ENCODE measurements around the gene INCENP.

The INCENP gene

GRCh38 chr11:62141111-62142042 lies 17.6 kb downstream of the INCENP start:
- no peak for DNase-seq (ENCODE audit: low read depth)

GRCh38 chr11:62142043-62142375 lies 18.2 kb downstream of the INCENP start:
- DNase-seq (ENCODE audit: low read depth) = no peak

- no peak for DNase-seq (ENCODE audit: low read depth)
Measured at GRCh38 chr11:62142921-62143320, 19.1 kb downstream of the INCENP start.

DNA sequence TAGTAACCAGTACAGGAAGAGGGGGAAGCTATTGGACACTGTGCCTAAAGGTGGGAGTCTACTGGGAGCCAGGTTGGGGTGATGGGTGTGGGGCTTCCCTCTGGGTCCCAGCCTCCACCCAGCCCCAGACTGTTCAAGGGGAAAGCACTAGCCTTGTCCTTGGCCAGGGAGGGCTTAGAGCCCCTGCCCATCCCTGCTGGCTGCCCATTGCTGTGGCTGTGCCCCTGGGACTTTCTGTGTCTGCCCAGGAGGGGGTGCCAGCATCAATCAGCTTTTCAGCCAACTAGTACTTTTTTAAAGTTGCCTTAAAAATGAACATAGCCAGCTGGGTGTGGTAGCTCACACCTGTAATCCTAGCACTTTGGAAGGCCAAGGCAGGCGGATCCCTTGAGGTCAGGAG lies 19.9 kb downstream of the INCENP start:
- no peak for DNase-seq (ENCODE audit: low read depth)

- no peak for DNase-seq (ENCODE audit: low read depth)
Measured at GRCh38 chr11:62144641-62145255, 20.9 kb downstream of the INCENP start.

GRCh38 chr11:62145261-62145871 lies 21.6 kb downstream of the INCENP start:
- no peak for DNase-seq (ENCODE audit: low read depth)

GRCh38 chr11:62146476-62147200 lies 22.8 kb downstream of the INCENP start:
- no peak for DNase-seq (ENCODE audit: low read depth)

- DNase-seq (ENCODE audit: low read depth) = no peak
Measured at GRCh38 chr11:62147545-62147944, 23.7 kb downstream of the INCENP start.

- no peak for DNase-seq (ENCODE audit: low read depth)
Measured at GRCh38 chr11:62148271-62148980, 24.6 kb downstream of the INCENP start.

DNA sequence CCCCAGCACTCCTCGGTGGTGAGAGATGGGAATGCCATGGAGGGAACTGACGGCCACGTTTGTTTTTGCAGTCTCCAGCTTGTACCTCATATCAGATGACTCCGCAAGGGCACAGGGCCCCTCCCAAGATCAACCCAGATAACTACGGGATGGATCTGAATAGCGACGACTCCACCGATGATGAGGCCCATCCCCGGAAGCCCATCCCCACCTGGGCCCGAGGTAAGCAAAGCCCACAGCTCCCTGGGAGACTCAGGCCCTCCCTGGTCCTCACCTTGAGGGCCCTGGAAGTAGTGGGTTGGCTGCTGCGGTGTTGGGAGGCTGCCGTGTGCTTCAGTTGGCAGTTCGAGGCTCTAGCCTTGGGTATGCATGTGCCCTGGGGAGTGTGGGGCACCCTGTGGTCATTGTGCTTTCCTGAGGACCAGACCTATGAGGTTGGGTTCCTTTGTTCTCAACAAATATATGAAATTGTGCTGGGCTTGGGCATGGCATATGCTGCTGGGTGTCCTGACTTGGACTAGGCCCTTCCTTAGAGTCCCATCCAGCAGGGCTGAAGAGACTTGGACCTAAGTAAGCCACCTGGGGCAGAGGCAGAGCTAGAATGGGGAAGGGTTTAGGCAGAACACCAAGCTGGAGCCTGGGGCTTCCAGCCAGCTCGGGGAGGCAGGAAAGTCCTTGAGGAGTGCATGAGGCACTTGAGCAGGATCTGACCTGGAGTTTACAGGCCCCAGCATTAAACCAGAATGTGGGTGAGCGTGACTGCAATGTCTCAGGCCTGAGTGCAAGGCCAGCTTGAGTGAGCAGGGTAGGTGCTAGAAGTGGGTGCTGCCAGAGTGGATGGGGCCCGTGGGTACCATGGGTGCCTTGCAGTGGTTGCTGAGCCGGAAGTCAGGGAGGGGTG lies 26.4 kb downstream of the INCENP start:
- DNase-seq (ENCODE audit: low read depth) = no peak

- no peak for DNase-seq (ENCODE audit: low read depth)
Measured at GRCh38 chr11:62150887-62151736, 27.3 kb downstream of the INCENP start.

- DNase-seq (ENCODE audit: low read depth) = no peak
Measured at GRCh38 chr11:62151737-62152102, 27.9 kb downstream of the INCENP start.

DNA sequence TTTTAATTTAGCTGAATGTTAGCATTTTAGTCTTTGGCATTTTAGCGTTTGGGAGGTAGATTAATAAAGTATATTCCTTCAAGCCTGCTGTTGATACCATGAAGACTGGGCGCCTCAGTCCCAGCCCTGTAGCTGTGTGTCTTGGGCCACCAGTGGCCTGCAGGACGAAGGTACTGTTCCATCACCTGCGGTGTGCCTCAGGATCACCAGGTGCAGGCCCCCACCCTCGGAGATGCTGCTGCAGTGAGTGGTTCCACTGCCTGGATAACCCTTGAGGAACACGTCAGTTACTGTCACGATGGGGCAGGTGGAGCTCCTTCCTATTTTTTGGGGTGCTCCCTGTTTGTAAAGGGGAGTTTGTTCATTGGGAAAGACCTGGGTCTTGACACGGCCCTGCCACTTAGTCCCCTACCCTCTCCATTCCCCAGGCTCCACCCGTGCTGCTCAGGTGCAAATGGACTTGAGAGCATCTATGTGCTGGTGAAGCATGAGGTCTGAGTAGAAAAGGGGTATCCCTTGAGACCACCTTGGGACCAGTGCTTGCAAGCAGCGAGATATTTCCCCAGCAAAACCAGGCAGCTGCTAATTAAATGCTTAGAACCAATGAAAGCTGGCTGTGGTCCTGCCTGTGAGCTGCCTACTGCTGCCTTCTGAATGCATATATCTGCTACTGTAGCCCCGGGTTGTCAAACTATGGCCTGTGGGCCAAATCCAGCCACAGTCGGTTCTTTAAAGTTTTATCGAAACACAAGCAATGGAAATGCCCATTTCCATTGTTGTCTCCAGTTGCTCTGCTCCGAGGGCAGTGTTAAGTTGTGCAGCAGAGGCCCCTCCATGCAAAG lies 28.7 kb downstream of the INCENP start:
- DNase-seq (ENCODE audit: low read depth) = no peak

DNA sequence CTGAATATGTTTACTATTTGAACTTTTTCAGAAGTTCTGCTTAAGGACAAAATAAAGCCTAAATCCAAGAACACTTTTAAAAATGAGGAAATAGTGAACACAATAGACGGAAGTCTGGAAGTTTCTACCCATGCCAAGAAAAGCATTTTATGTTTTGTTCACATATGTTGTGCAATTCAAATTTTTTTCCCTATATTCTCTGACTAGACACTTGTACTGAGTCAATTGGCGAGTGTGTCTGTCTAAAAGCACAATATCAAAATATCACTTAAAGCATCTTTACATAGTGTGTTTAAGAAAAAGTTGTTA lies 29.2 kb downstream of the INCENP start:
- no peak for DNase-seq (ENCODE audit: low read depth)

DNA sequence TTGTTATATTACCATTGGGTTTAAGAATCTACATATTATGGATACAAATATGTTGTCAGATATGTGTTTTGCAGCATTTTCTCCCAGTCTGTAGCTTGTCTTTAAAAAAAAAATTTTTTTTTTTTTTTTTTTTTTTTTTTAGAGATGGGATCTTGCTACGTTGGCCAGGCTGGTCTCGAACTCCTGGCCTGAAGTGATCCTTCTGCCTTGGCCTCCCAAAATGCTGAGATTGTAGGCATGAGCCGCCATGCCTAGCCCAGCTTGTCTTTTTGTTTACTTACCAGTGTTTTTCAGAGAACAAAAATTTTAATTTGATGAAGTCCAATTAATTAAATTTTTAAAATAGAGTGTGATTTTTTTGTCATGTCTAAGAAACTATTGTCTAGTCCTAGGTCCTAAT lies 29.8 kb downstream of the INCENP start:
- DNase-seq (ENCODE audit: low read depth) = no peak

GRCh38 chr11:62157603-62158002 lies 33.8 kb downstream of the INCENP start:
- no peak for DNase-seq (ENCODE audit: low read depth)

DNA sequence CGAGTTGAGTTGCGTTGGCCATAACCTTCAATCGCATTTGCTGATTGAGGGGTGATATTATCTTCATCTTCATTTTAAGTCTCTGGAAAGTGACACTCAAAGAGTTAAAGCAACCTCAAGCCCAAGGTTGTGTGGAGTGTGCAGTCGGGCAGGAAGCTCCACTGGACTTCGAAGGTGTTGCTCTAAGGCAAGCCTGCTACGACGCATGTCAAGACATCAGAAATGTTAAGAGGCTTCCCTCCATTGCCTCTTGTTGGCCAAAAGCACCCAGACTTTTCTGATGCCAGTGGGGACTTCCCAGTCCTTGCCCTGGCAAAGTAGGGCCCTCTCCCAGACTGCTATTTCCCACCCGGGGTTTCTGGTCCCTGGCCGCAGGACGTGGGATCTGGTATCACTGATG lies 42.6 kb downstream of the INCENP start:
- no peak for DNase-seq (ENCODE audit: low read depth)

- DNase-seq (ENCODE audit: low read depth) = no peak
Measured at GRCh38 chr11:62169448-62169847, 45.6 kb downstream of the INCENP start.

DNA sequence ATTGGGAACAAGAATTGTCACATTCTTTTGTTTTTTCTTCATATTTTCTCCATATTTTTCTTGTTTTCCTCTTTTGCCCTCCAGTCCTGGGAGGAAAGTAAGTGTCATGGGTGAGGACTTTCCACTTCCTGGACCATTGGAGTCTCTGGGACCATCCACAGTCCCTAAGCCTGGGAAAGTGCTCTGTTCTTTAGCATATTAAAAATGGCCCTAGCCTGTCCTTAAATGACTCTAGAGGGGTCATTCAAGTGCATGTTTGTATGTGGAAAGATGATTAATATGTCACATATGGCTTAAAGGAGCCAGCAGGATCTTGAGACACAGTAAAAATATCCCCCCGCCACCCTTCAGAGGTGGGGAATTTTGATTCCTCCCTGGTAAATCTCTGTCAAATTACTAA lies 46.1 kb downstream of the INCENP start:
- DNase-seq (ENCODE audit: low read depth) = no peak
